HEK293 (cell line): ENCODE results near the gene LRP8.

Experiments used
- REPIN1 ChIP-seq: fragments of 450-650 bp; formaldehyde crosslinking; IDR thresholded peaks from 2 replicates; pipeline ENCODE4 v1.5.1; 2017; ENCODE audit warnings: missing biosample characterization, missing genetic modification characterization, low read depth
- SP7 ChIP-seq: fragments of 450-650 bp; formaldehyde crosslinking; IDR thresholded peaks from 2 replicates; pipeline ENCODE4 v1.5.1; 2016; ENCODE audit warnings: missing biosample characterization, missing genetic modification characterization
- TCF7L2 ChIP-seq: IDR thresholded peaks from 2 replicates; pipeline ENCODE4 v1.6.1; 2011; ENCODE audit warnings: low read depth, mild to moderate bottlenecking, inconsistent platforms, low read length, moderate library complexity, borderline replicate concordance
- ZFP41 ChIP-seq: fragments of 450-650 bp; formaldehyde crosslinking; IDR thresholded peaks from 2 replicates; pipeline ENCODE4 v1.5.1; 2016; ENCODE audit warnings: missing biosample characterization, missing genetic modification characterization, borderline replicate concordance
- ZNF302 ChIP-seq: fragments of 450-650 bp; formaldehyde crosslinking; IDR thresholded peaks from 2 replicates; pipeline ENCODE4 v1.5.1; 2016; ENCODE audit warnings: missing biosample characterization, missing genetic modification characterization, low read depth
- ZNF394 ChIP-seq: fragments of 450-650 bp; formaldehyde crosslinking; IDR thresholded peaks from 2 replicates; pipeline ENCODE4 v1.5.1; 2016; ENCODE audit warnings: missing biosample characterization, missing genetic modification characterization, mild to moderate bottlenecking, moderate library complexity, borderline replicate concordance
- TF ChIP-seq, protein P1 (sequence below): fragments of 450-650 bp; formaldehyde crosslinking; IDR thresholded peaks from 2 replicates; pipeline ENCODE4 v1.5.1; 2016; ENCODE audit warnings: missing biosample characterization, missing genetic modification characterization
- TF ChIP-seq, protein P2 (sequence below): fragments of 450-650 bp; formaldehyde crosslinking; IDR thresholded peaks from 2 replicates; pipeline ENCODE4 v1.5.1; 2016; ENCODE audit warnings: missing biosample characterization, missing genetic modification characterization
- TF ChIP-seq, protein P3 (sequence below): fragments of 450-650 bp; formaldehyde crosslinking; IDR thresholded peaks from 2 replicates; pipeline ENCODE4 v1.5.1; 2016; ENCODE audit warnings: missing biosample characterization, missing genetic modification characterization

DNA sequence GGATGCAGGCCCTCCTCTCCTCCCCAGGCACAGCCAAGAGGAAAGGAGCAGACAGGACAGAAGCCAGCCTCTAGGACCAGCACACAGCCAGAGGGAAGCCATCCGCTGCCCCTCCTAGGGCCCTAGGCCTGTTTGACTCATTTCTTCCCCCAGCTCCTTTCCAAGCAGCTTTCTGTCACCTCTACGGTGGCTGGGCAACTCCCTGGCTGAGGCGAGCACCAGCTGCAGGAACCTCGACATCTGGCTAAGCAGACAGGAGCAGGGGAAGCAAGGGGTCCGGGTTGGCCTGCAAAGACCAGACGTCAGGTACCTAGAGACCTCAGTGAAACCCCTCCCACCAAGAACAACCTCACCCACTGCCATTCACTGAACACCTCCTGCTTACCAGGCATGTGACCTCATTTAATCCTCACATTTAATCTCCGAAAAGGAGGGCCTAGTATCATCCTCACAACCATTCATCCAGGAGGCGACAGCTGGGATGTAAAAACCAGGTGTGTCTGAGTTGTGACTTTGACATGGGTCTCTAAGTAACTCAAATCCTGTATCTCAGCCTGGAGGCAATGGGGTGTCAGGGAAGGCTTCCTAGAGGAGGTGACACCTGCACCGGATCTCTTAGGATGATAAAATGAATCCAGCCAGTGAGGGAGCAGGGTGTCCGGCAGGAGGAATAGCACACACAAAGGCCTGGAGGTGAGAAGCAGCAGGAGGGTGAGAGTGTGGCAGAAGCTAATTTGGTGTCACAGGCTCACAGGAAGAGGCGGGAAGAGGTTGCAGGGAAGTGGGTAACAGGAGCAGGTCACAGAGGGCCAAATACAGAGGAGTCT, 5.9 kb downstream of the LRP8 start:
- no peak for TF ChIP-seq SP7 (tag by site-specific recombination)
- TF ChIP-seq, protein P1, sequence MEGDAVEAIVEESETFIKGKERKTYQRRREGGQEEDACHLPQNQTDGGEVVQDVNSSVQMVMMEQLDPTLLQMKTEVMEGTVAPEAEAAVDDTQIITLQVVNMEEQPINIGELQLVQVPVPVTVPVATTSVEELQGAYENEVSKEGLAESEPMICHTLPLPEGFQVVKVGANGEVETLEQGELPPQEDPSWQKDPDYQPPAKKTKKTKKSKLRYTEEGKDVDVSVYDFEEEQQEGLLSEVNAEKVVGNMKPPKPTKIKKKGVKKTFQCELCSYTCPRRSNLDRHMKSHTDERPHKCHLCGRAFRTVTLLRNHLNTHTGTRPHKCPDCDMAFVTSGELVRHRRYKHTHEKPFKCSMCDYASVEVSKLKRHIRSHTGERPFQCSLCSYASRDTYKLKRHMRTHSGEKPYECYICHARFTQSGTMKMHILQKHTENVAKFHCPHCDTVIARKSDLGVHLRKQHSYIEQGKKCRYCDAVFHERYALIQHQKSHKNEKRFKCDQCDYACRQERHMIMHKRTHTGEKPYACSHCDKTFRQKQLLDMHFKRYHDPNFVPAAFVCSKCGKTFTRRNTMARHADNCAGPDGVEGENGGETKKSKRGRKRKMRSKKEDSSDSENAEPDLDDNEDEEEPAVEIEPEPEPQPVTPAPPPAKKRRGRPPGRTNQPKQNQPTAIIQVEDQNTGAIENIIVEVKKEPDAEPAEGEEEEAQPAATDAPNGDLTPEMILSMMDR (tag by site-specific recombination) = no peak
- TF ChIP-seq ZNF394 (tag by site-specific recombination) = no peak
- TF ChIP-seq TCF7L2 = no peak
- TF ChIP-seq ZNF302 (tag by site-specific recombination) = no peak
- TF ChIP-seq, protein P2, sequence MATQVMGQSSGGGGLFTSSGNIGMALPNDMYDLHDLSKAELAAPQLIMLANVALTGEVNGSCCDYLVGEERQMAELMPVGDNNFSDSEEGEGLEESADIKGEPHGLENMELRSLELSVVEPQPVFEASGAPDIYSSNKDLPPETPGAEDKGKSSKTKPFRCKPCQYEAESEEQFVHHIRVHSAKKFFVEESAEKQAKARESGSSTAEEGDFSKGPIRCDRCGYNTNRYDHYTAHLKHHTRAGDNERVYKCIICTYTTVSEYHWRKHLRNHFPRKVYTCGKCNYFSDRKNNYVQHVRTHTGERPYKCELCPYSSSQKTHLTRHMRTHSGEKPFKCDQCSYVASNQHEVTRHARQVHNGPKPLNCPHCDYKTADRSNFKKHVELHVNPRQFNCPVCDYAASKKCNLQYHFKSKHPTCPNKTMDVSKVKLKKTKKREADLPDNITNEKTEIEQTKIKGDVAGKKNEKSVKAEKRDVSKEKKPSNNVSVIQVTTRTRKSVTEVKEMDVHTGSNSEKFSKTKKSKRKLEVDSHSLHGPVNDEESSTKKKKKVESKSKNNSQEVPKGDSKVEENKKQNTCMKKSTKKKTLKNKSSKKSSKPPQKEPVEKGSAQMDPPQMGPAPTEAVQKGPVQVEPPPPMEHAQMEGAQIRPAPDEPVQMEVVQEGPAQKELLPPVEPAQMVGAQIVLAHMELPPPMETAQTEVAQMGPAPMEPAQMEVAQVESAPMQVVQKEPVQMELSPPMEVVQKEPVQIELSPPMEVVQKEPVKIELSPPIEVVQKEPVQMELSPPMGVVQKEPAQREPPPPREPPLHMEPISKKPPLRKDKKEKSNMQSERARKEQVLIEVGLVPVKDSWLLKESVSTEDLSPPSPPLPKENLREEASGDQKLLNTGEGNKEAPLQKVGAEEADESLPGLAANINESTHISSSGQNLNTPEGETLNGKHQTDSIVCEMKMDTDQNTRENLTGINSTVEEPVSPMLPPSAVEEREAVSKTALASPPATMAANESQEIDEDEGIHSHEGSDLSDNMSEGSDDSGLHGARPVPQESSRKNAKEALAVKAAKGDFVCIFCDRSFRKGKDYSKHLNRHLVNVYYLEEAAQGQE (tag by site-specific recombination) = no peak
- TF ChIP-seq, protein P3, sequence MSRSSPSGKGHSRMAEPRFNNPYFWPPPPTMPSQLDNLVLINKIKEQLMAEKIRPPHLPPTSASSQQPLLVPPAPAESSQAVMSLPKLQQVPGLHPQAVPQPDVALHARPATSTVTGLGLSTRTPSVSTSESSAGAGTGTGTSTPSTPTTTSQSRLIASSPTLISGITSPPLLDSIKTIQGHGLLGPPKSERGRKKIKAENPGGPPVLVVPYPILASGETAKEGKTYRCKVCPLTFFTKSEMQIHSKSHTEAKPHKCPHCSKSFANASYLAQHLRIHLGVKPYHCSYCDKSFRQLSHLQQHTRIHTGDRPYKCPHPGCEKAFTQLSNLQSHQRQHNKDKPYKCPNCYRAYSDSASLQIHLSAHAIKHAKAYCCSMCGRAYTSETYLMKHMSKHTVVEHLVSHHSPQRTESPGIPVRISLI = no peak
- no peak for TF ChIP-seq ZFP41 (tag by site-specific recombination)
- TF ChIP-seq REPIN1 (tag by site-specific recombination) = no peak
